Measurements from ENCODE around the gene HSPBP1.

HSPBP1 gene

GRCh38 chr19:55279340-55279739 is 570 bp downstream of the HSPBP1 start:
- DNase-seq (ENCODE audit: low read depth in 1 of 2, low spot score in 1 of 2) = no peak
- TF ChIP-seq CTCF (IDR thresholded peaks at IDR 0.05; ENCODE audit: insufficient read depth, low read length) = no peak
- TF ChIP-seq POLR2AphosphoS5 (IDR thresholded peaks at IDR 0.05; ENCODE audit: low read depth) = no peak
- TF ChIP-seq GABPA (IDR thresholded peaks at IDR 0.05; ENCODE audit: low read depth) = no peak
- no peak for TF ChIP-seq SPI1 (IDR thresholded peaks at IDR 0.05; ENCODE audit: borderline replicate concordance, low read depth)
- no peak for TF ChIP-seq REST (IDR thresholded peaks at IDR 0.05; ENCODE audit: insufficient replicate concordance, low read depth)

GRCh38 chr19:55278391-55279135 is 1.3 kb downstream of the HSPBP1 start:
- H3K27me3 ChIP-seq (ENCODE audit: insufficient read depth, poor library complexity, severe bottlenecking) = peaks cover 2% of the 10 kb centered on the region
- TF ChIP-seq POLR2AphosphoS5 (IDR thresholded peaks at IDR 0.05; ENCODE audit: low read depth) (no peak), GABPA (IDR thresholded peaks at IDR 0.05; ENCODE audit: low read depth) (no peak)
- H3K27ac ChIP-seq (replicated peaks) = no peak overlapping the region; the same call in 1 of the 2 replicates
- DNase-seq (ENCODE audit: low read depth in 1 of 2, low spot score in 1 of 2) = no peak
- no peak overlapping the region; the same call in 1 of the 2 replicates for H3K4me3 ChIP-seq (replicated peaks; ENCODE audit: insufficient read depth, low read length)

More at GRCh38 chr19:55279340-55279739, 570 bp downstream of the HSPBP1 start:
- Histone ChIP-seq H3K27ac (replicated peaks) (peak overlapping the region; percentile 79), H3K4me3 (replicated peaks; ENCODE audit: insufficient read depth, low read length) (peak overlapping the region; percentile 73), H3K27me3 (ENCODE audit: insufficient read depth, poor library complexity, severe bottlenecking) (peaks cover 3% of the 10 kb centered on the region)

GRCh38 chr19:55277494-55277893 is 2.4 kb downstream of the HSPBP1 start:
- Histone ChIP-seq H3K27me3 (ENCODE audit: insufficient read depth, poor library complexity, severe bottlenecking) (no peaks in the 10 kb centered on the region), H3K4me3 (replicated peaks; ENCODE audit: insufficient read depth, low read length) (no peak overlapping the region), H3K27ac (replicated peaks) (peak overlapping the region; percentile 27; the same call in 1 of the 2 replicates)
- DNase-seq (ENCODE audit: low read depth in 1 of 2, low spot score in 1 of 2) = no peak
- TF ChIP-seq CTCF (IDR thresholded peaks at IDR 0.05; ENCODE audit: insufficient read depth, low read length) (no peak), REST (IDR thresholded peaks at IDR 0.05; ENCODE audit: insufficient replicate concordance, low read depth) (no peak), POLR2AphosphoS5 (IDR thresholded peaks at IDR 0.05; ENCODE audit: low read depth) (no peak), SPI1 (IDR thresholded peaks at IDR 0.05; ENCODE audit: borderline replicate concordance, low read depth) (no peak), GABPA (IDR thresholded peaks at IDR 0.05; ENCODE audit: low read depth) (no peak)

GRCh38 chr19:55276720-55277430 is 3.0 kb downstream of the HSPBP1 start:
- DNase-seq (ENCODE audit: low read depth in 1 of 2, low spot score in 1 of 2) = peak; percentile 29 to 49
- TF ChIP-seq GABPA (IDR thresholded peaks at IDR 0.05; ENCODE audit: low read depth) (no peak), REST (IDR thresholded peaks at IDR 0.05; ENCODE audit: insufficient replicate concordance, low read depth) (no peak), CTCF (IDR thresholded peaks at IDR 0.05; ENCODE audit: insufficient read depth, low read length) (no peak), SPI1 (IDR thresholded peaks at IDR 0.05; ENCODE audit: borderline replicate concordance, low read depth) (no peak), POLR2AphosphoS5 (IDR thresholded peaks at IDR 0.05; ENCODE audit: low read depth) (no peak)
- Histone ChIP-seq H3K4me3 (replicated peaks; ENCODE audit: insufficient read depth, low read length) (no peak overlapping the region), H3K27ac (replicated peaks) (peak overlapping the region; percentile 27; the same call in 1 of the 2 replicates), H3K27me3 (ENCODE audit: insufficient read depth, poor library complexity, severe bottlenecking) (no peaks in the 10 kb centered on the region)

Measured in HL-60 (cell line).